ENCODE results near the gene HAPLN1. TPM values are rescaled to one million over a fixed set of nuclear protein-coding genes. Genes with fewer than 3 reads are reported as not detected.

Gene HAPLN1
- total RNA-seq, 2 experiments from 2014 or later: not detected

- ChIA-PET POLR2A (no interaction called here), CTCF (no interaction called here)
- H3K4me1 Mint-ChIP-seq (ENCODE audit: low read depth): no peaks in the 10 kb centered on the region
- no peak for TF ChIP-seq CTCF (IDR thresholded peaks at IDR 0.05)
- H3K27ac Mint-ChIP-seq: no peak overlapping the region
- DNase-seq: no peak
- H3K27me3 Mint-ChIP-seq: peaks cover 25% of the 10 kb centered on the region
- H3K4me3 Mint-ChIP-seq: no peak overlapping the region
- intact Hi-C loops (cut with micrococcal nuclease): no loop called here
- no peaks in the 10 kb centered on the region for H3K36me3 Mint-ChIP-seq (ENCODE audit: low read depth)
- no peaks in the 10 kb centered on the region for H3K9me3 Mint-ChIP-seq
- no peak for ATAC-seq
These were observed 6.3 kb upstream of the HAPLN1 start for GRCh38 chr5:83726912-83727311.

- CTCF ChIA-PET: no interaction called here
- no peak for TF ChIP-seq CTCF (IDR thresholded peaks at IDR 0.05)
- POLR2A ChIA-PET: no interaction called here
- H3K9me3 Mint-ChIP-seq: no peaks in the 10 kb centered on the region
- no peak overlapping the region for H3K27ac Mint-ChIP-seq
- intact Hi-C loops (cut with micrococcal nuclease): no loop called here
- no peaks in the 10 kb centered on the region for H3K36me3 Mint-ChIP-seq (ENCODE audit: low read depth)
- no peak overlapping the region for H3K4me3 Mint-ChIP-seq
- DNase-seq (no peak), ATAC-seq (no peak)
- peaks cover 7% of the 10 kb centered on the region for H3K4me1 Mint-ChIP-seq (ENCODE audit: low read depth)
- peaks cover 42% of the 10 kb centered on the region for H3K27me3 Mint-ChIP-seq
These were observed 4.3 kb upstream of the HAPLN1 start for GRCh38 chr5:83724935-83725334.

- intact Hi-C loops (cut with micrococcal nuclease): no loop called here
- CTCF ChIA-PET: interaction anchor here (0.6 to 1.1 kb wide), 2 partner anchors 12 to 13 kb away, joined by 3 read pairs; no protein-coding TSS in a partner anchor
- peaks cover 7% of the 10 kb centered on the region for H3K4me1 Mint-ChIP-seq (ENCODE audit: low read depth)
- peaks cover 47% of the 10 kb centered on the region for H3K27me3 Mint-ChIP-seq
- no peak overlapping the region for H3K27ac Mint-ChIP-seq
- DNase-seq (no peak), ATAC-seq (no peak)
- no peaks in the 10 kb centered on the region for H3K36me3 Mint-ChIP-seq (ENCODE audit: low read depth)
- POLR2A ChIA-PET: no interaction called here
- no peak overlapping the region for H3K4me3 Mint-ChIP-seq
- TF ChIP-seq CTCF (IDR thresholded peaks at IDR 0.05): no peak
- no peaks in the 10 kb centered on the region for H3K9me3 Mint-ChIP-seq
These were observed 3.3 kb upstream of the HAPLN1 start for GRCh38 chr5:83724001-83724400.

- DNase-seq (no peak), ATAC-seq (no peak)
- POLR2A ChIA-PET: no interaction called here
- CTCF ChIA-PET: interaction anchor here (1.1 kb wide), 1 partner anchor 11 kb away, joined by 3 read pairs; no protein-coding TSS in a partner anchor
- Mint-ChIP-seq H3K4me3 (no peak overlapping the region), H3K9me3 (no peaks in the 10 kb centered on the region), H3K36me3 (ENCODE audit: low read depth) (no peaks in the 10 kb centered on the region), H3K27me3 (peaks cover 51% of the 10 kb centered on the region), H3K27ac (no peak overlapping the region), H3K4me1 (ENCODE audit: low read depth) (peaks cover 7% of the 10 kb centered on the region)
- intact Hi-C loops (cut with micrococcal nuclease): no loop called here
- no peak for TF ChIP-seq CTCF (IDR thresholded peaks at IDR 0.05)
These were observed 2.4 kb upstream of the HAPLN1 start for GRCh38 chr5:83723031-83723430.

GRCh38 chr5:83721953-83722901, 1.6 kb upstream of the HAPLN1 start:
- Mint-ChIP-seq H3K9me3 (no peaks in the 10 kb centered on the region), H3K4me1 (ENCODE audit: low read depth) (peaks cover 7% of the 10 kb centered on the region), H3K4me3 (peak overlapping the region; percentile 16), H3K27me3 (peaks cover 48% of the 10 kb centered on the region), H3K27ac (no peak overlapping the region), H3K36me3 (ENCODE audit: low read depth) (no peaks in the 10 kb centered on the region)
- TF ChIP-seq CTCF (IDR thresholded peaks at IDR 0.05): no peak
- intact Hi-C loops (cut with micrococcal nuclease): no loop called here
- DNase-seq (peak; percentile 34), ATAC-seq (peak; percentile 42)
- ChIA-PET CTCF (interaction anchor here (1.9 kb wide), 1 partner anchor 10 kb away, joined by 6 read pairs; no protein-coding TSS in a partner anchor), POLR2A (no interaction called here)

All from activated CD8-positive, alpha-beta T cell treated with anti-CD3 and anti-CD28 coated beads for 36 hours (primary cell).